NCI-H524 treated with DMSO at 0.1 percent for 48 hours (cell line): ENCODE data around the gene XKR3.
"Not testable (repeated sequence)": the region's sequence is repeated elsewhere in the genome, so short reads cannot be mapped to it uniquely, and the experiment has no call there.

Experiments used
- DNase-seq: peaks from one replicate; lab custom pipeline; 2025; lab: John Stamatoyannopoulos, UW

XKR3 gene

GRCh38 chr22:16804882-16805281 is 20.3 kb downstream of the XKR3 start:
- DNase-seq, result no peak

GRCh38 chr22:16803255-16803917 is 21.8 kb downstream of the XKR3 start:
- no peak for DNase-seq

- no peak for DNase-seq
These were observed 23.6 kb downstream of the XKR3 start for GRCh38 chr22:16801571-16801970.

- DNase-seq, result no peak
These were observed 24.1 kb downstream of the XKR3 start for GRCh38 chr22:16801088-16801487.

GRCh38 chr22:16800358-16800757 is 24.9 kb downstream of the XKR3 start:
- DNase-seq, result no peak

GRCh38 chr22:16795504-16795903 is 29.7 kb downstream of the XKR3 start:
- DNase-seq, result not testable (repeated sequence)

GRCh38 chr22:16793831-16794230 is 31.4 kb downstream of the XKR3 start:
- no peak for DNase-seq

- DNase-seq, result no peak
These were observed 35.2 kb downstream of the XKR3 start for GRCh38 chr22:16789860-16790493.

GRCh38 chr22:16783930-16784354 is 41.3 kb downstream of the XKR3 start:
- no peak for DNase-seq

- DNase-seq, result no peak
These were observed 41.8 kb downstream of the XKR3 start for GRCh38 chr22:16783453-16783852.

- no peak for DNase-seq
These were observed 43.4 kb downstream of the XKR3 start for GRCh38 chr22:16781764-16782329.

- DNase-seq, result no peak
These were observed 44.0 kb downstream of the XKR3 start for GRCh38 chr22:16781074-16781763.

- no peak for DNase-seq
These were observed 47.8 kb downstream of the XKR3 start for GRCh38 chr22:16777284-16777924.

- DNase-seq, result no peak
These were observed 49.1 kb downstream of the XKR3 start for GRCh38 chr22:16776080-16776479.

GRCh38 chr22:16774911-16775500 is 50.2 kb downstream of the XKR3 start:
- no peak for DNase-seq

- DNase-seq, result not testable (repeated sequence)
These were observed 53.6 kb downstream of the XKR3 start for GRCh38 chr22:16771569-16771968.

GRCh38 chr22:16767927-16768326 is 57.3 kb downstream of the XKR3 start:
- not testable (repeated sequence) for DNase-seq

GRCh38 chr22:16762224-16762623 is 63.0 kb downstream of the XKR3 start:
- DNase-seq, result not testable (repeated sequence)

- DNase-seq, result not testable (repeated sequence)
These were observed 64.8 kb downstream of the XKR3 start for GRCh38 chr22:16760416-16760815.

- not testable (repeated sequence) for DNase-seq
These were observed 75.9 kb downstream of the XKR3 start for GRCh38 chr22:16749282-16749681.

- not testable (repeated sequence) for DNase-seq
These were observed 76.9 kb downstream of the XKR3 start for GRCh38 chr22:16748160-16748929.
